IMR-90 (cell line): Measurements from ENCODE around the gene AK2. TPM values are rescaled to one million over a fixed set of nuclear protein-coding genes. Genes with fewer than 3 reads are reported as not detected.

Source experiments
- ATAC-seq: fragments of 200-7000 bp; cut with Tn5 transposase; 2 replicates; pipeline ENCODE4 v1.9.1; 2020; ENCODE audit warnings: low read depth, mild to moderate bottlenecking, moderate library complexity
- BruUV-seq: library from RNA; stranded (reverse); fragments of 400-500 nt; replicated peaks from 2 replicates; lab custom pipeline; 2021; lab: Mats Ljungman, UMichigan
- CTCF ChIA-PET: fragments of 300-600 bp; formaldehyde crosslinking; extraction: SDS; loops from one replicate; lab custom pipeline; 2021; ENCODE audit warnings: antibody characterized with exemption; lab: Yijun Ruan, JAX
- POLR2A ChIA-PET: fragments of 300-600 bp; sonication (Branson Sonifier 250); formaldehyde crosslinking; loops from one replicate; lab custom pipeline; 2022; ENCODE audit warnings: antibody characterized with exemption; ENCODE audit not compliant: unreplicated experiment; lab: Charles Lee
- DNase-seq: peaks from one replicate; pipeline ENCODE4 v3.0.0; 2013
- H2AFZ ChIP-seq: replicated peaks from 2 replicates; pipeline ENCODE3; 2013; ENCODE audit warnings: low read length, mild to moderate bottlenecking; ENCODE audit not compliant: poor library complexity
- H2AK5ac ChIP-seq: 2 replicates; pipeline ENCODE4 v1.6.1; 2013; ENCODE audit warnings: low read depth, low read length, inconsistent platforms
- H2AK9ac ChIP-seq: replicated peaks from 2 replicates; pipeline ENCODE3; 2013; ENCODE audit warnings: mild to moderate bottlenecking, low read depth, low read length, moderate library complexity; ENCODE audit not compliant: poor library complexity
- H2BK120ac ChIP-seq: 2 replicates; pipeline ENCODE4 v1.6.1; 2013; ENCODE audit warnings: low read depth, low read length, inconsistent platforms
- H2BK15ac ChIP-seq: 3 replicates; pipeline ENCODE4 v1.6.1; 2013; ENCODE audit warnings: low read depth, low read length, inconsistent platforms
- H2BK20ac ChIP-seq: 2 replicates; pipeline ENCODE4 v1.6.1; 2013; ENCODE audit warnings: low read depth, mild to moderate bottlenecking, inconsistent platforms, low read length, moderate library complexity
- H2BK5ac ChIP-seq: 2 replicates; pipeline ENCODE4 v1.6.1; 2013; ENCODE audit warnings: mild to moderate bottlenecking, low read depth, low read length, inconsistent platforms; ENCODE audit not compliant: poor library complexity, severe bottlenecking
- H3K14ac ChIP-seq: replicated peaks from 2 replicates; pipeline ENCODE4 v1.6.1; 2013; ENCODE audit warnings: low read depth, low read length, inconsistent platforms
- H3K18ac ChIP-seq: 2 replicates; pipeline ENCODE4 v1.6.1; 2013; ENCODE audit warnings: low read depth, low read length, control low read depth
- H3K23ac ChIP-seq: 2 replicates; pipeline ENCODE4 v1.6.1; 2013; ENCODE audit warnings: low read depth, low read length, inconsistent platforms
- H3K27ac ChIP-seq: 2 replicates; pipeline ENCODE4 v1.5.1; 2013; ENCODE audit warnings: mild to moderate bottlenecking, control low read depth, low read length; ENCODE audit not compliant: insufficient read depth
- H3K27me3 ChIP-seq: 2 replicates; pipeline ENCODE4 v1.6.1; 2013; ENCODE audit warnings: low read length; ENCODE audit not compliant: control insufficient read depth, insufficient read depth
- H3K36me3 ChIP-seq: 2 replicates; pipeline ENCODE4 v1.6.1; 2013; ENCODE audit warnings: low read length, mixed read lengths; ENCODE audit not compliant: control insufficient read depth, insufficient read depth
- H3K4ac ChIP-seq: 2 replicates; pipeline ENCODE4 v1.6.1; 2013; ENCODE audit warnings: low read depth, low read length, inconsistent platforms
- H3K4me1 ChIP-seq: 2 replicates; pipeline ENCODE4 v1.6.1; 2013; ENCODE audit warnings: low read length, mixed read lengths; ENCODE audit not compliant: control insufficient read depth, insufficient read depth
- H3K4me2 ChIP-seq: 2 replicates; pipeline ENCODE4 v1.6.1; 2013; ENCODE audit warnings: low read depth, mild to moderate bottlenecking, control low read depth, low read length, moderate library complexity
- H3K4me3 ChIP-seq: 2 replicates; pipeline ENCODE4 v1.5.1; 2013; ENCODE audit warnings: low read depth, mild to moderate bottlenecking, control low read depth, low read length, moderate library complexity; ENCODE audit not compliant: insufficient read depth
- H3K56ac ChIP-seq: 2 replicates; pipeline ENCODE4 v1.6.1; 2013; ENCODE audit warnings: low read length, inconsistent platforms; ENCODE audit not compliant: insufficient read depth; ENCODE audit errors: extremely low read depth
- H3K79me1 ChIP-seq, 2 experiments: 2 replicates each; pipeline ENCODE4 v1.6.1; 2013; ENCODE audit warnings: low read length in 2 of 2, inconsistent platforms in 1 of 2, low read depth in 1 of 2
- H3K9ac ChIP-seq: 2 replicates; pipeline ENCODE4 v1.6.1; 2013; ENCODE audit warnings: low read depth, low read length, control low read depth
- H3K9me1 ChIP-seq: 2 replicates; pipeline ENCODE4 v1.6.1; 2013; ENCODE audit warnings: low read length, inconsistent platforms; ENCODE audit not compliant: insufficient read depth
- H3K9me3 ChIP-seq: 2 replicates; pipeline ENCODE4 v1.6.1; 2013; ENCODE audit warnings: low read length; ENCODE audit not compliant: control insufficient read depth, insufficient read depth
- H4K20me1 ChIP-seq: 2 replicates; pipeline ENCODE4 v1.6.1; 2013; ENCODE audit warnings: low read length, inconsistent platforms; ENCODE audit not compliant: insufficient read depth
- H4K5ac ChIP-seq: 2 replicates; pipeline ENCODE4 v1.6.1; 2013; ENCODE audit warnings: mild to moderate bottlenecking, low read depth, low read length, control low read depth
- H4K8ac ChIP-seq, 2 experiments: 2 replicates each; pipeline ENCODE4 v1.6.1; 2013; ENCODE audit warnings: low read depth in 2 of 2, low read length in 2 of 2, control low read depth in 1 of 2, inconsistent platforms in 1 of 2
- H4K91ac ChIP-seq: 2 replicates; pipeline ENCODE4 v1.6.1; 2013; ENCODE audit warnings: low read depth, low read length, inconsistent platforms; ENCODE audit not compliant: insufficient read depth
- CEBPB ChIP-seq: IDR thresholded peaks from 2 replicates; pipeline ENCODE4 v1.6.1; 2012; ENCODE audit warnings: low read depth, low read length, improper control_type of control experiment
- RAD21 ChIP-seq: IDR thresholded peaks from 2 replicates; pipeline ENCODE4 v1.6.1; 2012; ENCODE audit warnings: low read length, improper control_type of control experiment
- RCOR1 ChIP-seq: IDR thresholded peaks from 2 replicates; pipeline ENCODE4 v1.6.1; 2012; ENCODE audit warnings: mild to moderate bottlenecking, low read length, improper control_type of control experiment; ENCODE audit not compliant: insufficient replicate concordance
- WGBS, 2 experiments: methylation state at CpG; one replicate each; pipeline versions ENCODE4 v1.1.5 to v1.1.7; 2013; ENCODE audit warnings: missing lambda C conversion rate in 2 of 2; ENCODE audit not compliant: insufficient read length in 1 of 2; ENCODE audit errors: extremely low coverage in 2 of 2; 5-methylcytosine and 5-hydroxymethylcytosine counted together
- dilution Hi-C: fragments of 300-500 bp; cut with HindIII; formaldehyde crosslinking; loops from one replicate; pipeline ENCODE4 v1.14.3; 2018; ENCODE audit warnings: low sequenced_read_pairs; ENCODE audit not compliant: unreplicated experiment
- in situ Hi-C: fragments of 300-500 bp; cut with MboI; formaldehyde crosslinking; loops from 3 replicates; pipeline ENCODE4 v1.14.3; 2019; ENCODE audit warnings: low sequenced_read_pairs, inconsistent platforms, mixed read lengths
- intact Hi-C: fragments of 100-400 bp; cut with micrococcal nuclease; formaldehyde crosslinking; loops from 2 replicates; pipeline ENCODE4 v1.10.0; 2022
- polyA plus RNA-seq, 3 experiments: library from polyadenylated mRNA; depleted of rRNA; stranded (reverse); fragments of >200 nt; gene quantifications; 2 replicates each; pipeline ENCODE4 v1.2.3, GENCODE V29; 2012; ENCODE audit warnings: low replicate concordance in 1 of 3
- total RNA-seq: library from RNA; depleted of rRNA; stranded (reverse); fragments of >200 nt; gene quantifications from 2 replicates; pipeline ENCODE4 v1.2.3, GENCODE V29; 2012

Gene AK2
- total and polyA plus RNA-seq, 2 of the 4 experiments (the other 2 are of a cell fraction): 118 to 203 TPM

GRCh38 chr1:33085332-33085731 lies 48.6 kb upstream of the AK2 start:
- Histone ChIP-seq H3K4me1 (peaks cover 2% of the 10 kb centered on the region), H3K27me3 (no peaks in the 10 kb centered on the region), H3K79me1 (peaks cover 5 to 36% of the 10 kb centered on the region in 2 experiments; a peak in 3 of 4 replicates), H4K8ac (no peak overlapping the region), H3K9me3 (no peaks in the 10 kb centered on the region), H3K4me2 (no peak overlapping the region), H3K18ac (no peak overlapping the region), H3K27ac (no peak overlapping the region), H3K4me3 (no peak overlapping the region), H3K9ac (no peak overlapping the region), H4K91ac (no peak overlapping the region), H2AFZ (no peak overlapping the region), H3K4ac (no peak overlapping the region), H2AK5ac (no peak overlapping the region), H2AK9ac (no peak overlapping the region), H3K14ac (no peak overlapping the region), H4K20me1 (0 out of 2 replicates have a peak, but pooled peaks cover 3% of the 10 kb centered on the region), H2BK120ac (no peak overlapping the region), H3K9me1 (no peaks in the 10 kb centered on the region), H2BK15ac (no peak overlapping the region), H3K23ac (no peak overlapping the region), H3K56ac (no peak overlapping the region), H2BK20ac (no peak overlapping the region), H2BK5ac (no peak overlapping the region), H4K5ac (no peak overlapping the region), H3K36me3 (peaks cover 2% of the 10 kb centered on the region; the same call in 1 of the 2 replicates)
- 96% methylated on average over 3 of the region's 4 CpGs; no CpG with 5 or more reads in 1 of the 2 experiments for WGBS, 2 experiments
- DNase-seq (no peak), ATAC-seq (no peak)
- in situ Hi-C loops: loop anchor here (25.0 kb wide), 1 partner anchor 527 kb away; no protein-coding TSS in a partner anchor
- no TSS peak for BruUV-seq
- CTCF ChIA-PET: interaction anchor here (0.7 to 1.5 kb wide), 3 partner anchors 166 to 373 kb away, joined by 3 to 5 read pairs (median 5); no protein-coding TSS in a partner anchor
- POLR2A ChIA-PET: no interaction called here
- dilution Hi-C loops: no loop called here
- peak; percentile 93 for TF ChIP-seq CEBPB
- TF ChIP-seq RAD21: no peak
- no peak for TF ChIP-seq RCOR1
- intact Hi-C loops: loop anchor here (5.0 to 10.0 kb wide), 2 partner anchors 261 to 638 kb away; no protein-coding TSS in a partner anchor
